GM03348 (cell line): Measurements from ENCODE around the gene E2F4.

Experiments
- DNase-seq: peaks from one replicate; pipeline ENCODE4 v3.0.0; 2012; ENCODE audit warnings: low spot score

The E2F4 gene

DNA sequence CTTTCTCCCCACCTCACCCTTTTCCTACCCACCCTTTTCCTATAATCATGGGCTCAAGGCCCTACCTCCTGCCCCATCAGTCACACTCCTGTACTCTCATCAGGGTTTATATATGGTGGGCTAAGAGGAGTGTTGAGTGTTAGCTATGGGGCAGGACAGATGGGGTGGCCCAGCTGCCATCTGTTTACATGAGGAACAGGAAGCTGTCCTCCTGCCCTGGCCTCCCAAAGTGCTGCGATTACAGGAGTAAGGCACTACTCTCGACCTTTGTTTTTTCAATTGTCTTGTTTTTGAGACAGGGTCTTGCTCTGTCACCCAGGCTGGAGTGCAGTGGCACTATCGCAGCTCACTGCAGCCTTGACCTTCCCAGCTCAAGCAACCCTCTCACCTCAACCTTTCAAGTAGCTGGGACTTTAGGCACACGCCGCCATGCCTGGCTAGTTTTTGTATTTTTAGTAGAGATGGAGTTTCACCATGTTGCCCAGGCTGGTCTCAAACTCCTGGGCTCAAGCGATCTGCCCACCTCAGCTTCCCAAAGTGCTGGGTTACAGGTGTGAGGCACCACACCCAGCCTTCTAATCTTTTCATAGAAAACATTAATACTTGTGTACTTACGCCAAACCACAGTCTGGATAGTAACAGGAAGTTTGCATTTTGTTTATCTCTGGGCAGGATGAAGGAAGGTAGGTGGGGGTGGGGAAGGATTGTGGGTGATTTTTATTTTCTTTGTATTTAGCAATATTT is 33.9 kb upstream of the E2F4 start:
- DNase-seq, result no peak

DNA sequence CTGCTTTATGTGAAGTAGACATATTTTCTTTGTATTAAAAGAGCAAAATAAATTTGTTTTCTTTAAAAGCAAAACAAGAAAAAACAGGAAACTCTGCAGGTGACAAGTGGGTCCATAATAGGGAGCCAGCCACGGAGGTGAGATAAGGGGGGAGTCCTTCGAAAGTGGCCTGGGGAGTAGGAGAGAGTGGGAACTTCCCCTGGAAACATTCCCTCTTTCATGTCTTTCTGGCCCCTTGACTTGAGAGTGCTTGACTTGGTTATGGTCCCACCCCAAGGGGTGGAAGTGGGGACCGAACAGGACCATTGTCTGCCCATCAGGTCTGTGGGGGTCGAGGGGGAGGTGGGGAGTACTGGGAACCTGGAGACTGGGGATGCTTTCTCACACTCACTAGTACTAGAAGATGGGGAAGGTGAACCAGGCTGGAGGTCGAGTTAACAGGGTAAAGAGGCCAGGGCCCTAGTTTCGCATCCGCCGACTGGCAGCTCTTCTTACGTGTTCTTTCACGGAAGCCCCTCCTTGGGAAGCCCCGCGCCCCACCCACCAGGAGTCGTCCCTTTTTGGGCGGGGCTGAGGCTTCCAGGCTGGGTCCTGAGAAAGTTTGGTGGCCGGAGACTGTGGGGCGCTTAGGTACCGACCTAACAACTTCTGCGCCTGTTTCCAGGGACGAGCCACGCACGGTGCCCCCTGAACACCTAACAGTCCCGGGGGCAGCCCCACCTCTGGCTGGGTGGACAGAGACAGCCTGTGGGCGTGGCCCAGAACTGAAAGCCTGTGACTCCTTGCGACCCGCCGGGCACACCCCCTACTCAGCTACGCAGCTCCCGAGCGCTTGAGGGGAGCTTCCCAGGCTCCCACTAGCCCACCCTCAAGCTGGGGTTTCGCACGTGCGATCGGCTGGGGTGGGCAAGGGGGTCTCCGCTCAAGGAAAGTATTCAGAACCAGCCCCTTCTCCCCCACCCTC is 33.0 kb upstream of the E2F4 start:
- DNase-seq, result peak; percentile 52

DNA sequence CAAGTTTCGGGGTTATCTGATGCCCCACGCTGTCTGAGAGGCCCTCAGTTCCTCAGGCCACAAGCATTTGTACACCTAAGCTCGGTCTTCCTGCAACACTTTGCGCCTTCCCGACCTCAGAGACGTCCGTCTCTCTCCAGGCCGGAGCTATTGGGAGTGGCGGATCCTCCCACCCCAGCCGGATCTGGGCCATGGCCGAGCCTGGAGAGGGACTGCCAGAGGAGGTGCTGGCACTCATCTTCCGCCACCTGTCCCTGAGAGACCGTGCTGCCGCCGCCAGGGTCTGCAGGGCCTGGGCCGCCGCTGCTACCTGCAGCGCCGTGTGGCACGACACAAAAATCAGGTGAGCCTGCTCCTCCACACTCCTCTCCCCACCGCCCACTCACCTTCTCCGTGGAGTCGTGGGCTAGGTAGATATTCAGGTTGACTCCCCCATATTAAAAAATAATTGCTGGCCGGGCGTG is 30.3 kb upstream of the E2F4 start:
- DNase-seq, result no peak

DNA sequence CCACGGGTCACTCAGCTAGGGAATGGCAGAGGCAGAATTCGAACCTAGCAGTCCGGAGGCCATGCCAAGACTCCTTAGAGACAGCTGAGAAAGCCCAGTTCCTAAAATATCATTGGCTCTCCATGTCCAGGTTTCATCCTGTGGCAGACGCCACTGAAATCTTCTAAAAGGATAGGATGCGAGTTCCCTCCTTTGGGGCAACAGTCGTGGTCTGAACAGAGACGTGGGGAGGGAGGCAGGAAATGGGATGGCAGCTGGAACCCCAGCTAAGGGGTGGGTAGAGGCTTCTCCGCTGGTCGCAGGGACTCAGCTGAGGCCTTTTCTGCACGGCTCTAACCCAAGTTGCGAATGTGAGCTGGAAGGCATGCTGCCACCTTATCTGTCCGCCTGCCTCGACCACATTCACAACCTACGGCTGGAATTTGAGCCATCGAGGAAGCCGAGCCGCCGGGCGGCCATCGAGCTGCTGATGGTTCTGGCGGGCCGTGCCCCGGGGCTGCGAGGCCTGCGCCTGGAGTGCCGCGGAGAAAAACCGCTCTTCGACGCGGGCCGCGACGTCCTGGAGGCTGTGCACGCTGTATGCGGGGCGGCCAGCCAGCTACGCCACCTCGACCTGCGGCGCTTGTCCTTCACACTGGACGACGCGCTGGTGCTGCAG is 29.3 kb upstream of the E2F4 start:
- no peak for DNase-seq

DNA sequence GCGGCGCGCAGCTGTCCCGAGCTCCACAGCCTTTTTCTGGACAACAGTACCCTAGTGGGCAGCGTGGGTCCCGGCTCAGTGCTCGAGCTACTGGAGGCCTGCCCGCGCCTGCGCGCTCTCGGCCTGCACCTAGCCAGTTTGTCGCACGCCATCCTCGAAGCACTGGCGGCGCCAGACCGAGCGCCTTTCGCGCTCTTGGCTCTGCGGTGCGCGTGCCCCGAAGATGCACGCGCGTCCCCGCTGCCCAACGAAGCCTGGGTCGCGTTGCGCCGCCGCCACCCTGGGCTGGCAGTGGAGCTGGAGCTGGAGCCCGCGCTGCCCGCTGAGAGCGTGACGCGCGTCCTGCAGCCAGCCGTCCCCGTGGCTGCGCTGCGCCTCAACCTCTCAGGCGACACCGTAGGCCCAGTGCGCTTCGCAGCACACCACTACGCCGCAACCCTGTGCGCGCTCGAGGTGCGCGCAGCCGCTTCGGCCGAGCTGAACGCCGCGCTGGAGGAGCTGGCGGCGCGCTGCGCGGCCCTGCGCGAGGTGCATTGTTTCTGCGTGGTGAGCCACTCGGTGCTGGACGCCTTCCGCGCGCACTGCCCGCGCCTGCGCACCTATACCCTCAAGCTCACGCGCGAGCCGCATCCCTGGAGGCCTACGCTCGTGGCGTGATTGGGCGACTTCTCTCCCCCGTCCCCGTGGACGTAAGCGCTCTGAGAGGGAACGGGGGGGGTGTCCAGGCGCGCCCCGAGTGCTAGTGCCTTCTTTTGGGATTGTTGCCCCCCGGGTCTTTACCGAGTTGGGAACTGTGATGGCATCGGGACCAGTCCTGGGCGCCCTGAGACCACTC is 28.6 kb upstream of the E2F4 start:
- DNase-seq, result no peak

DNA sequence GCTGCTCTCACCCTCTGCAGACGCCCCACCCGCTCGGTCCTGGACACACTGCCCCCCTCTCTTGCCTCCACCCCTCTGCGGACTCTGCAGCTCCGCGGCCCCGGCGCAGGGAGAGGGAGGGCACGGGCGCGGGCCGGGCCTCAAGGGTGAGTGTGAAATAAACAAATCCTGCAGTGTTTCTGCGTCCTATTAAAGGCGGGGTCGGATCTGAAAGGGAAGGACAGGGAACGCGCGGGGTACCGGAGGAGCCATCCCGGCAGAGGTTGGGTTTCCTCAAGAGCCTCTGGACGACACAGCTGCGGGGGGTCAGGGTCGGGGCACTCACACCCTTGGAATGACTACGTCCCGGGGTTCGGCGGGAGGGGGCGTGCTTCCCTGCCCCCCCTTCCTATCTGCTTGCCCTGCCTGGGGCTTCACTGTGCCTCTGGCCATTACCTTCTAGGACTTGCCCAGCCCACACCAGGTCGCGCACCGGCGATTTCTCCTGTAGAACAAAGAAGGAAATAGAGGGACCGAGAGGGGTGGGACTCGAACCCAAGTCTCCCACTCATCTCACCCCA is 27.9 kb upstream of the E2F4 start:
- DNase-seq, result no peak

DNA sequence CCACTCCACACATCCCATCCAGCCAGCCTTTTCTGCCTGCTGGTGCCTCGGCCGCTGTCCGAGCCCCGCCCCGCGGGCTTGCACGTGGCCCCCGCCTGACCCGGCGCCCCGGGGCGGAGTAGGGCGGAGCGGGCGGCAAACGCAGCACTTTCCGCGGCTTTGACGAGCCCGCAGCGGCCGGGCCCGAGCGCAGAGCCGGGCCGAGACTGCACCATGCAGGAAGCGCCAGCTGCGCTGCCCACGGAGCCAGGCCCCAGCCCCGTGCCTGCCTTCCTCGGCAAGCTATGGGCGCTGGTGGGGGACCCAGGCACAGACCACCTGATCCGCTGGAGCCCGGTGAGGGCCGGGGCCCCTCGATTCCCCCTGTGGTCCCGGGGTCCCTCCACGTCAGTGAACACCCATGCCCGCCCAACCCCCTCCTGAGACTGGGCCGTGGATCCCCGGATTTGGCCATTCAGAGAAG is 27.3 kb upstream of the E2F4 start, which contains the start of gene HSF4:
TSS of gene HSF4 (plus strand) at position 147 of the 463 bp plus-strand sequence. CDS start at position 214, 67 bp downstream.
- peak; percentile 77 for DNase-seq

DNA sequence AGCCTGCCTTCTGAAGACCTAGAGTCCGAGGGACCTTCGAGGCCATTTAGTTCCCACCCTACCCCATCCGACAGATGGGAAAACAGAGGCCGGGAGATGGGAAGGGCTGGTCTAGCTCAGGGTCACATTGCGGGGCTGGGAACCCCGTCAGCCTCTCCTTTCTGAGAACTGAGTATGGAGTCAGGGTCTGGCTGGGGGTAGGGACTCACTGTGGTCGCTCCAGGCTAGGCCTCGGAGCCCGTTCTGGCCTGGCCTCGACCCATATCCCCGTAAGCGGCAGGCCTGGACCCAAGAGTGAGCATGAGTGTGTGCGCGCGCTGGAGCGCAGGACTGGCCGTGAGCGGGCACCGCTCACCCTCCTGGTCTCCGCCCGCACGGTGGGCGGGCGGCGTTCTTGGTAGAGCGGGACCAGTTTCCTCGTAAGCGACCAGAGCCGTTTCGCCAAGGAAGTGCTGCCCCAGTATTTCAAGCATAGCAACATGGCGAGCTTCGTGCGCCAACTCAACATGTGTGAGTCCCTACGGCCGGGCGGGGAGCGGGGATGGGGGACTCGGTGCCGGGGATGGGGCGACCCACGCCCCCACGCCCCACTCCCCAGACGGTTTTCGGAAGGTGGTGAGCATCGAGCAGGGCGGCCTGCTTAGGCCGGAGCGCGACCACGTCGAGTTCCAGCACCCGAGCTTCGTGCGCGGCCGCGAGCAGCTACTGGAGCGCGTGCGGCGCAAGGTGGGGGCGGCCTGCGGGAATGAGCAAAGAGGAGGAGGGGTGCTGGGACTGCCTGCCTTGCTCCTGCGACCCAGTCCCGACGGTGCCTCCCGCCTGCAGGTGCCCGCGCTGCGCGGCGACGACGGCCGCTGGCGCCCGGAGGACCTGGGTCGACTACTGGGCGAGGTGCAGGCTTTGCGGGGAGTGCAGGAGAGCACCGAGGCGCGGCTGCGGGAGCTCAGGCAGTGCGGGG is 26.6 kb upstream of the E2F4 start:
- no peak for DNase-seq

DNA sequence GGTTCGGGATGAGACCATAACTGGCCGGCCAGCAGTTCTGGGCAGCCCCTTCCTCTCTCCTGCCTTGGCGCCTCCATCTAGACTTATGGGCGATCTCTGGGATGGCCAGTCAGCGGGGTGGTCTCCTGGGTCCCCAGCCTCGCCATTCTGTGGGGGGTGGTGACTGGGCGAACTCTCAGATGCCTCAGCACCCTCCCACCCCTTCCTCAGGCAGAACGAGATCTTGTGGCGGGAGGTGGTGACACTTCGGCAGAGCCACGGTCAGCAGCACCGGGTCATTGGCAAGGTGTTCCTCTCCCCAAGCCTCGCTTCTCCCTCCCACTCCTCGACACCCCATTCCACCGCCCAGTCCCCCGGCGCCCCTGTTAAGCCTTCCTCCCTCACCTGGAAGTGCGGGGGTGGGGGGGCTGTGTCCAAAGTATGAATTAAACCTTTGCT is 25.8 kb upstream of the E2F4 start:
- no peak for DNase-seq

DNA sequence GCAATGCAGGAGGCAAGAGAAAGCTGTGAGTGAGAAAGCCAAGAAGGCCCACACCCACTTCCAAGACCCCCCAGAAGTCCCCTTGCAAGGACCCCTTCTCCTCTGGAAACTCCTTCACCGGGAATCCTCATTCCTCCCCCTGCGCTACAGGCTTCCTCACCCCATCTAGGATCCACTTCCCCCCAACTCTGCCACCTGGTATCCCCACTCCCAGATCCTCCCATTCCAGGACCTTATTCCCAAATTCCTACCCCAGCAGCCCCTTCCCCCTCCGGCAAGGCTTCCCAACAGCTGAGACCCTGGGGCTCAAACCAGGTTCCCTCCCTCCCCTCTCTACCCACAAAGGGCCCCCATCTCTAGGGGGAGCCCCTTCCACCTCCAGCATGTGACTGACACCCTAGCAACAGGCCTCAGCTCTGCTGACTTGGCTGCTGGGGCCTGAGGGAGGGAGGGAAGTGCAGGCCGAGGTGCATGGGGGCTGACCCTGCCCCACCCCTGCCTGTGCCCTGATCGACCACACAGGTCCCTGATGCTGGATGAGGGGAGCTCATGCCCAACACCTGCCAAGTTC is 25.3 kb upstream of the E2F4 start:
- DNase-seq, result no peak

DNA sequence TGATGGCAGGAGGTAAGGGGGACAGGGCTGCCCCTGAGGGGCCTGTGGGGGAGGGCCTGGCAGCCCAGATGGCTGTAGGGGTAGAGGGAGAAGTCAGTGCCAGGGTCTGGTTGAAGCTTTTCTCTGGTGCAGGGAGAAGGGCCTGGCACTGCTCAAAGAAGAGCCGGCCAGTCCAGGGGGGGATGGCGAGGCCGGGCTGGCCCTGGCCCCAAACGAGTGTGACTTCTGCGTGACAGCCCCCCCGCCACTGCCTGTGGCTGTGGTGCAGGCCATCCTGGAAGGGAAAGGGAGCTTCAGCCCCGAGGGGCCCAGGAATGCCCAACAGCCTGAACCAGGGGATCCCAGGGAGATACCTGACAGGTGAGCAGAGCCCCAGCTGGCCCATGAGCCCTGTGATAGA is 24.4 kb upstream of the E2F4 start:
- no peak for DNase-seq

DNA sequence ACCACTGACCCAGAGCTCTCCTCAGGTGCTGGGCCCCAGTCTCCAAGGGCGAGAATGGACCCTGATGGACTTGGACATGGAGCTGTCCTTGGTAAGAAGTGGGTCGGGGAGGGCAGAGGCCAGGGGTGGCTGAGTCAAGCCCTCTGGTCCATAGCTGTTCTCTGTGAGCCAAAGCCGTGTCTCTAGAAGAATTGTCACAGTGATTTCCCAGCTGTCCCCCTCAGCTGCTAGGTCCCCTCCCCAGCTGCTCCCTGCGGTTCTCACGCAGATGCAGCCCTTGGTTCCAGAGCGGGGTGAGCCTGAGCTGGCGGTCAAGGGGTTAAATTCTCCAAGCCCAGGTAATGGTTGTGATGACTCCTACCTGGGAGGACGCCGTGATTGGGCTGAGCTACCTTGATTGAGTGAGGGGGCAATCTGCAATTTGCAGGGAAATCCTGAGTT is 22.9 kb upstream of the E2F4 start:
- DNase-seq, result no peak

DNA sequence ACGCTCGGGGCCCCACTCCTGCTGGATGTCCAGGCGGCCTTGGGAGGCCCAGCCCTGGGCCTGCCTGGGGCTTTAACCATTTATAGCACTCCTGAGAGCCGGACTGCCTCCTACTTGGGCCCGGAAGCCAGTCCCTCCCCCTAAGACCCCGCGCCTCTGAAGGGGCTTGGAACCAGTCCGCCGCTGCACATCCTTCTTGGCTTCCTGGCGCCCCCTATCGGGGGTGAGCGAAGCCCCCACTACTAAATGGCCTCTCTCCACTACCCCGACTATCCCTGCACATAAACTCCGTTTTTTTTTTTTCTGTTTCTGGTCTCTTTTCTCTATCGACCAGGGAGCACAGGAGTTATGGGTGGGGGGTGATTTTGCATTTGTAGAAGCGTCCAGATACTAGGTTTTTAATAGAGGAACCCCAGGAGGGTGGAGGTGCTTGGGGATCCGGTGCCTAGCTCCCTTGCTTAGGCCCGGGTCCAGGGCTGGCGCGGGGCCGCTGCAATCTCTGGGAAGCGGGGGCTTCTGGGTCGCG is 22.2 kb upstream of the E2F4 start:
- DNase-seq, result peak; percentile 37

DNA sequence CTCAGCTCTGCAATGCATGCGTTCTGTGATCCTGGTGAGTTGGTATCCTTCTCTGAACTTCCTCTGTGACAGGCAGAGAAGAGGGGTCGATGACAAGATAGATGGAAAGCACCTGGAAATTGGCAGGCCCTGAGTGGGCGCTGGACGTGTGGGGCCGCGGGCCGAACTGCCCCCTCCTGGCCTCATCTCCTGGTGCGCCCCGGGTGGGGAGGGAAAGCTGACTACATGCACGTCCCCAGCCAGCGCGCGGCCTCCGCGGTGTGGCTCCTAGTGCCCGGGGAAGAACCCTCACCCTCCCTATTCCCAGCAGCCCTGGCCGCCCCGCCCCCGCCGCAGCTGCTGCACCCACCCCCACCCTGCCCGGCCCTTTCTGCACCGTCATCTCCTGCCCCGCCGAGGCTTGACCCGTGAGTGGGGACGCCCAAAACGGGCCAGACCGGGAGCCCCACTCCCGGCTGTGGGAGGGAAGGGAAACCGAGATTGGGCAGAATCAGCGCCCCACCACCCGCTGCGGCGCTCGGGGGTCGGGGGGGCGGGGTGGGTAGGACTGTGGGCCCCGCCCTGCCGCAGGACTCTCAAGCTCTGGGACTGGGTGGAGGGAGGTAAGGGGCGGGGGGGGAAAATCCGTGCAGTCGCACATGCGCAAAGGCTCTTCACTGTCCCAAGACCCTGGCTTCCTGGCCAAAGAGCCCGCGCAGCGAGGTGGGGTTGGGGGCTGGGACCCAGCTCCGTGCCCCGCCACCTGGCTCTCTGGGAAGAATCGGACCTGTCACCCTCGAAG is 21.6 kb upstream of the E2F4 start, which contains the start of gene NOL3:
TSS of gene NOL3 (plus strand) at position 371 of the 781 bp plus-strand sequence.
- peak; percentile 94 for DNase-seq

DNA sequence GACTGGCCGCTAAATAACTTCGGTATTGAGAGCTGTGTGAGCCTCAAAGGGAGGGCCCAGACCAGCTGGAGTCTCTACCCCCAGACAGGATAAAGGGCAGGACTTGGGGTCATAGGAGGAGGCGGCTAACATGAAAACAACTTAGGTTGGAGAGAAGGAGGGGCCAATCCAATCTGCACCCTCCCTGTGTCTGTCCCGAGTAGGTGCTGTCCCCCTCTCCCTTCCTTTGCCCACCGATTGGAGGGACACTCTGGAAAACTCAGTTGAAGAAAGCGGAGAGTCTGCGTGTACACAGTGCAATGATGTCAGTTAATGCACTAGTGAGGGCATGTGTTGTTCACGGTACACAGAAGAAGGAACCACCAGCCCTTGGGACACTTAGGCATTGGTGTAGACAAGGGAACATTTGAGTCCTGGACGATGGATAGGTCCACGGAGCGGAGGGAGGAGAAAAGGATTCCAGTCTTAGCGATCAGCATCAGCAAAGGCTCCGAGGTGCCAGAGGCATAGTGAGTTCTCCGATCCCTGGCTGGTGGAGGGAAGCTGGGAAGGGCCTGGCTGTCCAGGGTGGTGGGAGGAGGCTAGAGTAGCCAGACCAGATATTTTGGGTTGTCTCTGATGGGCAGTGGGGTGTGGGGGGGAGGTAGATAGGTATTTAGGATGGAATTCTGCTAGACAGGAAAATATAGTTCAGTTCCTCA is 20.9 kb upstream of the E2F4 start:
- DNase-seq, result no peak

DNA sequence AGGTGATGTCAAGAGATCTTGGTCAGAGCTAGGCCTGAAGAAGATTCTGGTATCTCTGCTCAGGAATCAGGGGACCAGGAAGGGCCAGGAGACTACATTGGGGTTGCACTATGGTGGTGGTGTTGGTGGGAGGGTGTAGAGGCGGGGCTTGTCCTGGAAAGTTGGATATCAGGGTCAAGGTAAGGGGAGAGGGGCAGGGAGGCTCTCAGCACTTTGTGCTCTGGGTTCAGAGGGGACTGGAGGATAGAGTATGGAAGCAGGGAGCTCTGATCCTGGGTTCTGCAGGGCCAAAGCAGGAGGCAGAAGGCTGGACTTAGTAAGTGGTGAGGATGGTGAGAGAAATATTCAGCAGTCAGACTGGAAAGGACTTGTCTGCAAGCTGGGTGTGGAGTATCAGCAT is 18.6 kb upstream of the E2F4 start:
- no peak for DNase-seq
